ENCODE measurements around the gene KIAA0753.
"Not testable (repeated sequence)": the region's sequence is repeated elsewhere in the genome, so short reads cannot be mapped to it uniquely, and the experiment has no call there.

The KIAA0753 gene

DNA sequence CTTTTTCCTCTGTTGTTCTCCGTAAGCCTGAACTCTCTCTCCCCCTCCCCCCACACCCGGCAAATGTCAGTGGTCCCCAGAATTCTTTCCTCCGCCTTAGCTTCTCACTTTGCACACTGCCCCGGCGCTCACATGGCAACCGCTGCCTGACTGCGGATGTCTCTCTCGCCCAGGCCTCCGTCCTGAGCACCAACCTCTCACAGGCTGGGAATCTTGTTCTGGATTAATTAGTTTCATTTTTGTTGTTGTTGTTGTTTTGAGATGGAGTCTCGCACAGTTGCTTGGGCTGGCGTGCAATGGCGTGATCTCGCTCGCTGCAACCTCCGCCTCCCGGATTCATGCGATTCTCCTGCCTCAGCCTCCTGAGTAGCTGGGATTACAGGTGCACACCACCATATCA lies 27.7 kb upstream of the KIAA0753 start:
- no peak for DNase-seq

- no peak for DNase-seq
Observed at GRCh38 chr17:6667516-6667915, 27.0 kb upstream of the KIAA0753 start.

DNA sequence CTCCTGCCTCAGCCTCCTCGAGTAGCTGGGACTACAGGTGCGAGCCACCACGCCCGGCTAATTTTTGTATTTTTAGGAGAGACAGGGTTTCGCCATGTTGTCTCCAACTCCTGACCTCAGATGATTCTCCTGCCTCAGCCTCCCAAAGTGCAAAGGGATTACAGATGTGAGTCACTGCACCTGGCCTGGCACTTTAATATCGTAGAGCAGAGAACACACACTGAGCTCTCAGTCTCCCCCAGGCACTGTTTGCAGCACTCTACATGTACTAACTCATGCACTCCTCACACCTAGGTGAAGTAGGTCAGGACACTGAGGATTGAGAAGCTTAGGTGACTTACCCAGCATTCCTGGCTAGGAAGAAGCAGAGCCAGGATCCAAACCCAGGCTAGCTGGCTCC lies 26.0 kb upstream of the KIAA0753 start:
- no peak for DNase-seq

DNA sequence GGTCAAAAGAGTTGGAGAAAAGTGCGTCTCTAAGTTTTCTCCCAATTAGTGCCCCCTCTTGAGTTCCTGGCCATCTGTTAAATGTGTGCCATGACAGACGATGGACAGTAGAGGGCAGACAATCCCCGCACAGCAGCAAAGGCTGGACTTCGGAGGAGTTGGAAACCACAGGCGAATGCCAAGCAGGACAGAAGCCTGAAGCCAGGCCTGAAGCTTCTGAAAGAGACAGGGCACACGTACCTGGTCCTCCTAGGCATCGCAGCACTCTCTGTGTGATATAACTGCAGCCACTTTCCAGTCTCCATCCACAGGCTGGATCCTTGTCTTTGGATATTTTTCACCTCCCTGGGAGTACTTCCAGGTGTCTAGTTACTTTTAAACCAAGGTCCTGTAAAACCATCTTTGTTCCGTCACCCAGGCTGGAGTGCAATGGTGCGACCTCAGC lies 25.6 kb upstream of the KIAA0753 start:
- peak; percentile 35 for DNase-seq

DNA sequence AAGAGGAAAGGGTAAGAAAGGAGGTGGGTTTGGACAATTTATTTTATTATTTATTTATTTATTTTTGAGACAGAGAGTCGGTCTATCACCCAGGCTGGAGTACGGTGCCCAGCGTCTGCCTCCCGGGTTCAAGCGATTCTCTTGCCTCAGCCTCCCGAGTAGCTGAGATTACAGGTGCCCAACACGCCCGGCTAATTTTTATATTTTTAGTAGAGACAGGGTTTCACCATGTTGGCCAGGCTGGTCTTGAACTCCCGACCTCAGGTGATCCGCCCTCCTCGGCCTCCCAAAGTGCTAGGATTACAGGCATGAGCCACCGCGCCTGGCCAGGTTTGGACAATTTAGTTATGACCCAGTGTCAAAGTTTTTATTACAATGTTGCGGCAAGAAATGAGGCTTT lies 22.7 kb upstream of the KIAA0753 start:
- DNase-seq = not testable (repeated sequence)

DNA sequence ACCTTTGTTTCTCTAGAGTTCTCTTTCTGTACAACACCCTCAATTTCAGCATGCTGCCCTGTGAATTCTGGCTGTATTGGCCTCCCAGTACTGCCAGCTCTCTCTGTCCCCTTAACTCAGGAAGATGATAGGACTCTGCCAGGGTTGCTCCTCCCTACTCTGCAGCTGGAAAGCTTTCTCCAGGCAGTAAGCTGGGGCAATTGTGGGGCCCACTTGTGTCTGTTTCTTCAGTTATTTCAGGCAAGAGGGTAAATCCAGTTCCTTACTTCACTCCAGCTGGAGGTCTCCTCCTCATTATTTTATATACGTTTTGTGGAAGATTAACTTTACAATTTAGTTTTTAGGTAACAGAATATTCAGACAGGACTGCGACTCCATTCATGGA lies 20.9 kb upstream of the KIAA0753 start:
- DNase-seq = no peak

- DNase-seq = no peak
Observed at GRCh38 chr17:6660805-6661463, 20.4 kb upstream of the KIAA0753 start.

DNA sequence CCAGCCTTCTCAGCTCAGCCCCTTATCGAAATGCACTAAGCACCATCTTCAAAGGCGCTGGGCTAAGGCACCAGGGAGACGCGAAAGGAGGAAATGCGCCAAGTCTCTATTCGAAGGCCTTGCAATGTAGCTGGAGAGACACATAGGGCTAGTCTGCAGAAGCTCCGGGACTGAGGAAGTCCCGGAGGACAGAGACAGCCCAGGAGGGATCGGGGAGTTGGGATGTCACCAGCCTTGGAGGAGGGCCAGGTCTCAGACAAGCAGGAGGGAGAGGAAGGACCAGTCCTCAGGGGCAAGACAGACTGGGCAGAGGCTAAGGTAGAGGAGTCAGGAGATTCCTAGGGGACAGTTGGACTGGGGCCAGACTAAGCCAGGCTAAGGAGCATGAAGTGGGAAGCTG lies 19.6 kb upstream of the KIAA0753 start:
- DNase-seq = no peak

GRCh38 chr17:6658411-6658810 lies 17.9 kb upstream of the KIAA0753 start:
- not testable (repeated sequence) for DNase-seq

GRCh38 chr17:6657633-6658287 lies 17.2 kb upstream of the KIAA0753 start:
- DNase-seq = no peak

DNA sequence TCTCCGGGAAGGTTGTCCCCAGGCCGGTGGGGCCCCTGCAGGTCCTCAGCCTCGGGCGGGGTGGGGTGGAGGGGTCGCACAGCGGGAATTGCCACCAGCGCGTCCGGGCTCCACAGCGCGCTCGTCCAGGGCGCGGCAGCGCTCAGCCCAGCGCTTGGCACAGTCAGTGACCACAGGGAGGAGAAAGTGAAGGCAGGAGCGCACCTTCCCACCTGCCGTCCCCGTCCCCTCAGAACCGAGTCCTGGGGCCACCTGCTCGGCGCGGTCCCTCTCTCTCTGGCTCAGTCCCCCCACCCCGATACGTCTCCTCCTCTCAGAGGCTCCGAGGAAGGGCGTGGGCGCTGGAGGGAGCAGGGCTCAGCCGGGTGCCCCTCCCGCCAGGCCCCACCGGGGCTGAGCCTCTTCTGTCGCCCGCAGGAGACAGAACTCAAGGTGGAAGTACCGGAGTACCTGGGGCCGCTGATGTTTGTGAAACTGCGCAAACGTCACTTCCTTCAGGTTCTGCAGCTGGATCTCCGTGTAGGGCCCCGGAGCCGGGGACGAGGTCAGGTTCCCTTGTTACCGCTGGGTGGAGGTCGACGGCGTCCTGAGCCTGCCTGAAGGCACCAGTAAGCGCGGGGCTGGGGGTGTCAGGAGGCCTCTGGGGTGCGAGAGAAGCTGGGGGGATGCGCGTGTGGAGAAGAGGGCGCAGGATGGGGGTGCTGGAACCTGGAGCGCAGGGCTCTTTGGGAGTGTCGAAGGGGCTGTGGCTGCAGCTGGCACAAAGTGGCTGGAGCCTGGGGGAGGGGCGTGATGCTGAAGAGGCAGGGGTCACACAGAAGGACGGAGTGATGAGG lies 16.5 kb upstream of the KIAA0753 start:
- not testable (repeated sequence) for DNase-seq

DNA sequence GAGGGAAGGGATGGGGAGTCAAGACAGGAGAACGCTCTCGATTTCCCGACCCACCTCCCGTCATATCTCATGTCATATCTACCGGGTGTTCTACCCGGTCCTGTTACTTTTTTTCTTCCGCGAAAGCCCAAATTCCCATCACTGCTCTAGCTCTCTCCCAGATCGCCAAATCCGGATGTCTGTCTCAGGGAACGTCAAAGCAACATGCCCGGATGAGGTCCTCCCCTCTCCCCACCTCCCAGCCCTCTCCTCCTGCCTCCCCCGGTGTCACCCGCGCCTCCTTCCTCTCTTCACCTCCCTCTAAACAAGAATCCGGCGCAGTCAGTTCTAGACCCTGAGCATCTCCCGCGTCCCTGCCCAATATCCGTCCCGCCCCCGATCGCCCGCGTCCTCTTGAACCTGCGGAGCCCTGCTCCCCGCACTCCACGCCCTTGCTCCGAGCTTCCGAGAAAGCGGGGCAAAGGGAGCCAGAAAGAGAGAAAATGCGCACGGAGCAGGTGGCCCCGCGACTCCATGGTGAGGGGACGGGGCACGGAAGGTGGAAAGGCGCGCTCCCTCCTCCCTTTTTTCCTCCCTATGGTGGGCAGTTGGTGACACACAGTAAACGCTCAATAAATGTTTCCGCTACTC lies 15.3 kb upstream of the KIAA0753 start:
- DNase-seq = not testable (repeated sequence)

DNA sequence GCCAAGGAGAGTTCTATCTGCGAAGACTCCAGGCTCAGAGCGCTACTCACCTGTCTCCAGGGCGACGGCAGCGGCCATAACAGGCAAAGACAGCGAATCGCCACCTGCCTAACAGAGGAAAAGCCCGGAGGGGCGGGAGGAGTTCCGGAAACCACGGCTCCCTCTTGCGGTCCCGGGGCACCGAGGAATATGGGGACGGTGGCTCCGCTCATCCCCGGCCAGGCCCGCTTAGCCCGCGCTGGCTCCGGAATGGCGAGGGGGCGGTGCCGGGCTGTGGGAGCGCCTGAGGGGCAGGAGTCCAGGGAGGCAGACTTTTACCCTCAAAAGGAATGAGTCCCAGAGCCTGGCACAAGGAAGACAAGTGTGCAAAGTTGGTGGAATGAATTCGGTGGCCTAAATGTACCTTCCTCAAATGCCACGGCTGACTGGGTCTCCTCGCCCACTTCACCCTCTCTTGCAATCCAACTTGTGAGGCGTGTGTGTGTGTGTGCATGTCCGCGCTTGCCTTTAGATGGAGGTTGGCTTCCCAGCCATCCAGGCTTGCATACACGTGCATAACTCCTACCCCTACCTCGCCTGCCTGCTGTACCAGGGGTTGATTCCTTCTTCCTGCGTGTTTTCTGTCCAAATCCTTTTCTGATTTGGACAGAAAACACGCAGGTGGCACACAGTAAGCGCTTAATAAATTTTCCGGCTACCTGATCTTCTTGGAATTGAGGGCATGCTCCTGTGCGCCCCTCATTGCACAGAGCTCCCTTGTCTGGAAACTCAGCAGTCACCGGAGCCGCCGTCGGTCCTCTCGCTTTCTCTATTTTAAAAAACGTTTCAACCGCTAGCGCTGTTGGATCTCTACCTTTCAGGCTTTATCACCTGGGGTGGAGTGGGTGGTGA lies 14.6 kb upstream of the KIAA0753 start:
- peak; percentile 55 for DNase-seq

DNA sequence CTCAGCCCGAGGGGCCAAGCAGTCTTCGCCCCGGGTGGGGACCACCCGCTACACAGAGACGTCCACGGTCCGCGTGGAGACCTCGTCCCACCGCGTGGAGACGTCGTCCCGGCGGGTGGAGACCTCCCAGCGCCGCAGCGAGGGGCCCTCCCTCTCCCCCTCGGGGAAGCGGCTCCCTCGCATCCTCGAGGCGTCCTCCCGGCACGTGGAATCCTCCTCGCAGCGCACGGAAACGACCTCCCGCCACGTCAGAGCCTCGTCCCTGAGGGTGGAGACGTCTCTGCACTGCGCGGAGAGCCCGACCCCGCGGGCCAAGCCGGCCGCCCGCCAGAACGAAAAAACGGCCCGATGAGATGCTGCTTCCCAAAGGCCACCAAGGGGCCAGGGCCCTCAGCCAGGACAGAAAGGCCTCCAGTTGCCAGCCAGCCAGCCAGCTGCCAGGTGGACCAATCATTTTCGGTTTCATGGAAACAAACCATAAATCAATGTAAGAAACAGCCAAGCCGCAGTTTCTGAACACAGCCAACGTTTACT lies 11.5 kb upstream of the KIAA0753 start:
- DNase-seq = no peak

DNA sequence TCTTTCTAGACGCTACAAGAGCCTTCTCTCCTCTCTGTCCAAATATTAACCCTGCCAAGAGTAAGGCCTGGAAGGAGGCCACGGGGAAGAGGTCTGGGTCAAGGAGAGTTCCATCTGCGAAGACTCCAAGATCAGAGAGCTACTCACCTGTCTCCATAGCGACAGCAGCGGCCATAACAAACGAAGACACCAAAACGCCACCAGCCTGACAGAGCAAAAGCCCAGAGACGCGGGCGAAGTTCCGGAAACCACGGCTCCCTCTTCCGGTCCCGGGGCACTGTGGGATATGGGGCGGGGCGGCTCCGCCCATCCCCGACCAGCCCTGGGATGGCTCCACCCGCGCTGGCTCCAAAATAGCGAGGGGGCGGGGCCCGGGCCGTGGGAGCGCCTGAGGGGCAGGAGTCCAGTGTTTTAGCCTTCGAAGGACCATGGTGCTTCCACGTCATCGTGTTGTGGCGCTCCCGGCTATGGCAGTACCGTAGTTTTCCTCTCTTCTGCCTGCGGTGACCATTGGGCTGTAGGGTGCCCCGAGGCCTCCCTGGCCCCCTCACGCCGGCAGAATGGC lies 10.9 kb upstream of the KIAA0753 start, which contains the start of the genes C17orf100 and MED31:
C17orf100 (plus strand) TSS at position 409 of the 565 bp plus-strand sequence; CDS start at position 561, 152 bp downstream.
MED31 (minus strand) TSS at position 252 of the 565 bp plus-strand sequence; CDS start at position 175, 77 bp downstream.
- DNase-seq = peak; percentile 74

DNA sequence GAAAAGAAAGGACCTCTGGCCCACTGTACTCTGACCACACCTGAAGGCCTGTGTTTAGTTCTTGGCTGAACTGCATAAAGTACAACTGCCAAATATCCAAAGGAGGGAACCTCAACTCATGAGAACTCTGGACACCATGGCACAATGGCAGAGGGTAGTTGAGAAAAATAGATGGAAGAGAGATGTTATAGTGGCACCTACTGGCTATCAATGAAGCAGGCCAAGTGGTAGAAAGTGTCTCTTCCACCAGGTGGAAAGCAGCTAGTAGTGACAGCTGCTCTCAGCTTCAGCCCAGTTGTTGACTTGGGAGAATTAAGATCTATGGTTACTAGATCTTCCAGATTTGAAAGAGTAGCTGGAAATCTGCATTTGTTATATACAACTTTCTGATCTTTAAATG lies 7.7 kb upstream of the KIAA0753 start:
- DNase-seq = no peak

DNA sequence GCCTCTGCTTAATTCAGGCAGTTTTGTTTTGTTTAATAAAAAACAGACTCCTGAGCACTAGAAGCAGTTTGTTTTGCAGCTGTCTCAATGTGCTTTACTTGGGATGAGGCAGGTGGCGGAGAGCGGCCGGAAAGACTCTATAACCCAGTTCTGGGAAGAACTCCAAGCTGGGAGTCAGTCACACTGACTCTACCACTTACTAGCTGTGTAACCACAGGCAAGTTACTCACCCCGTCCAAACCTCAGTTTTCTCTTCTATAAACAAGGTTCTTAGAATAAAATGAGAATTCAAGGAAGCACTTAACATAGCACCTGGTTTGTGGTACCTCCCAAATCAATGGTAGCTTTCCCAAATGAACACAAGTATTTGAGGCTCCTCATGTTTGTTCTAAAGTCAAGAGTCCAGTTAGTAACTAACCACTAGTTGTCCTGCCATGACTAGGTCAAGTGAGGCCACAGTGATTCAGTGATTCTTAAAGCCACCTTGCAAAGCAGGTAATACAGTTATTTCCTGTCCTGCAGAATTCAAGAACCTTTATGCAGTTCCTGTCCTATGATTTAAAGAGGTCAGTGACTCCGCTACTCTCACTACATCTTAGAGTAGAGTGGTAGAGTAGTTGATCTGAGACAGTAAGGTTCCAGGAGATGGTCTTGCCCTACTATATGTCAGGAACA lies 3.1 kb upstream of the KIAA0753 start:
- DNase-seq = no peak

DNA sequence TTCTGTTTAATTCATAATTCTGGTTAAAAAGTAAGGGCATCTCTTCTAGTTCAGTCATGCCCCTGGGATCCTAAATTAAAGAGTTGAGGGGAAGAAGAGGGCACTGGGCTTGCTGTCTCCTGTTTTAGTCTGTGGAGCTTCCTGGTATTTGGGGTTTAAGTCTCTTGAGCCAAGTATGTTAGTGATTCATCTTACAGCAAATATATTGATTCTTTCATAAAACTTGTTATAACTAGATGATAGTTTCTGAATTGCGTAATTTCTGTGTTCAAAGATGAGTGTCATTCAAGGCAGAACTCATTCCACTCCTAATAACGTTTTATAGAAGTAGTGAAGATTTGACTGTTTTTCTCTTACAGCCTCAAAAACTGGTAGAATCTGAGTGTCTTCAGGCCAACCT lies 2.1 kb upstream of the KIAA0753 start:
- DNase-seq = no peak

DNA sequence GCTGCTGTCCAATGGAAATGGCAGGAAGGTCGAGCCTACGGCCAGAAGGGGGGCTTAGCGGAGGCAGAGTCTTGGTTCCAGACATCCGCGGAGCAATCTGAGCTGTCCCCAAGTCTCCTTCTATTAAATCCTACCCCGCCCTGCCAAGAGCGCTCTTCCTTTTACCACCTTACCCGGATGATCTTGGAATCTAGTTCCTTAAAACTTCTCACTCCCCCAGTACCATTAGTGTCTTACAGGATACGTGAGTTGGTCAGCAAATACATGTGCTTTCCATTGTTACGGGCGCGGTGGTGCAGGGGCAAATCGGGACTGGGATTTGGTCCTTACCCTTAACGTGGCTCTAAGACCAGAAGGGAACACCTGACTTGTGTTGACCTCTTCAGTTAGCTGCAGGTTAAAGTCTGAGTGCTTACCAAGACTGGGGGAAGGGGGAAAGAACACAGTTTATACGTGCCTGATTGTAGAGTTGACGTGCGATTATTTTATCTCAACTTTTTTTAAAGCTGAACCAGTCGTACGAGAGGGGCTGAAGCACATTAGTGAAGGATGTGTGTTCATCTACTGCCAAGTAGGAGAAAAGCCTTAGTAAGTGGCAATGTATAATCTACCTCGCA lies 844 bp upstream of the KIAA0753 start:
- no peak for DNase-seq
